Measurements from ENCODE around the gene SPON2.

SPON2 gene

GRCh38 chr4:1193206-1194009 lies 21.0 kb upstream of the SPON2 start:
- Mint-ChIP-seq H3K27ac (no peak overlapping the region), H3K4me1 (ENCODE audit: low read depth) (peaks cover 1% of the 10 kb centered on the region), H3K4me3 (no peak overlapping the region), H3K36me3 (ENCODE audit: low read depth) (peaks cover 10% of the 10 kb centered on the region), H3K27me3 (no peaks in the 10 kb centered on the region), H3K9me3 (no peaks in the 10 kb centered on the region)
- peak; percentile 22 for DNase-seq

- H3K36me3 Mint-ChIP-seq (ENCODE audit: low read depth): peaks cover 7% of the 10 kb centered on the region
- no peaks in the 10 kb centered on the region for H3K9me3 Mint-ChIP-seq
- H3K27me3 Mint-ChIP-seq: no peaks in the 10 kb centered on the region
- DNase-seq: peak; percentile 22
- no peak overlapping the region for H3K4me3 Mint-ChIP-seq
- H3K27ac Mint-ChIP-seq: no peak overlapping the region
- peaks cover 1% of the 10 kb centered on the region for H3K4me1 Mint-ChIP-seq (ENCODE audit: low read depth)
Measured at GRCh38 chr4:1192493-1193205, 20.3 kb upstream of the SPON2 start.

- H3K27ac Mint-ChIP-seq: no peak overlapping the region
- peaks cover 3% of the 10 kb centered on the region for H3K36me3 Mint-ChIP-seq (ENCODE audit: low read depth)
- peaks cover 4% of the 10 kb centered on the region for H3K4me1 Mint-ChIP-seq (ENCODE audit: low read depth)
- no peak for DNase-seq
- no peaks in the 10 kb centered on the region for H3K9me3 Mint-ChIP-seq
- H3K4me3 Mint-ChIP-seq: no peak overlapping the region
- H3K27me3 Mint-ChIP-seq: no peaks in the 10 kb centered on the region
Measured at GRCh38 chr4:1192091-1192492, 19.7 kb upstream of the SPON2 start.

GRCh38 chr4:1191621-1192020 lies 19.2 kb upstream of the SPON2 start:
- no peak overlapping the region for H3K27ac Mint-ChIP-seq
- DNase-seq: no peak
- H3K36me3 Mint-ChIP-seq (ENCODE audit: low read depth): peaks cover 2% of the 10 kb centered on the region
- H3K27me3 Mint-ChIP-seq: no peaks in the 10 kb centered on the region
- no peaks in the 10 kb centered on the region for H3K9me3 Mint-ChIP-seq
- no peak overlapping the region for H3K4me3 Mint-ChIP-seq
- H3K4me1 Mint-ChIP-seq (ENCODE audit: low read depth): peaks cover 8% of the 10 kb centered on the region

- Mint-ChIP-seq H3K4me3 (no peak overlapping the region), H3K27ac (no peak overlapping the region), H3K27me3 (no peaks in the 10 kb centered on the region), H3K9me3 (no peaks in the 10 kb centered on the region), H3K36me3 (ENCODE audit: low read depth) (peaks cover 2% of the 10 kb centered on the region), H3K4me1 (ENCODE audit: low read depth) (peaks cover 26% of the 10 kb centered on the region)
- peak; percentile 31 for DNase-seq
Measured at GRCh38 chr4:1187182-1187581, 14.8 kb upstream of the SPON2 start.

- H3K27me3 Mint-ChIP-seq: no peaks in the 10 kb centered on the region
- peaks cover 5% of the 10 kb centered on the region for H3K9me3 Mint-ChIP-seq
- H3K4me1 Mint-ChIP-seq (ENCODE audit: low read depth): peaks cover 25% of the 10 kb centered on the region
- H3K36me3 Mint-ChIP-seq (ENCODE audit: low read depth): peaks cover 2% of the 10 kb centered on the region
- no peak for DNase-seq
- H3K4me3 Mint-ChIP-seq: peak overlapping the region; percentile 5
- H3K27ac Mint-ChIP-seq: peak overlapping the region; percentile 22
Measured at GRCh38 chr4:1183985-1184773, 11.8 kb upstream of the SPON2 start.

- H3K27ac Mint-ChIP-seq: no peak overlapping the region
- H3K36me3 Mint-ChIP-seq (ENCODE audit: low read depth): peaks cover 2% of the 10 kb centered on the region
- no peak for DNase-seq
- peaks cover 31% of the 10 kb centered on the region for H3K4me1 Mint-ChIP-seq (ENCODE audit: low read depth)
- H3K9me3 Mint-ChIP-seq: peaks cover 5% of the 10 kb centered on the region
- H3K27me3 Mint-ChIP-seq: no peaks in the 10 kb centered on the region
- H3K4me3 Mint-ChIP-seq: no peak overlapping the region
Measured at GRCh38 chr4:1182313-1182712, 9.9 kb upstream of the SPON2 start.

- peaks cover 5% of the 10 kb centered on the region for H3K9me3 Mint-ChIP-seq
- no peaks in the 10 kb centered on the region for H3K27me3 Mint-ChIP-seq
- H3K4me3 Mint-ChIP-seq: no peak overlapping the region
- no peak for DNase-seq
- no peak overlapping the region for H3K27ac Mint-ChIP-seq
- peaks cover 2% of the 10 kb centered on the region for H3K36me3 Mint-ChIP-seq (ENCODE audit: low read depth)
- H3K4me1 Mint-ChIP-seq (ENCODE audit: low read depth): peaks cover 24% of the 10 kb centered on the region
Measured at GRCh38 chr4:1180663-1181062, 8.3 kb upstream of the SPON2 start.

- Mint-ChIP-seq H3K27me3 (no peaks in the 10 kb centered on the region), H3K4me1 (ENCODE audit: low read depth) (peaks cover 22% of the 10 kb centered on the region), H3K27ac (no peak overlapping the region), H3K4me3 (no peak overlapping the region), H3K9me3 (peaks cover 5% of the 10 kb centered on the region), H3K36me3 (ENCODE audit: low read depth) (peaks cover 2% of the 10 kb centered on the region)
- DNase-seq: no peak
Measured at GRCh38 chr4:1179976-1180375, 7.6 kb upstream of the SPON2 start.

GRCh38 chr4:1179089-1179441 lies 6.7 kb upstream of the SPON2 start:
- DNase-seq: no peak
- peaks cover 2% of the 10 kb centered on the region for H3K36me3 Mint-ChIP-seq (ENCODE audit: low read depth)
- peaks cover 18% of the 10 kb centered on the region for H3K4me1 Mint-ChIP-seq (ENCODE audit: low read depth)
- no peak overlapping the region for H3K27ac Mint-ChIP-seq
- peaks cover 4% of the 10 kb centered on the region for H3K27me3 Mint-ChIP-seq
- H3K4me3 Mint-ChIP-seq: no peak overlapping the region
- H3K9me3 Mint-ChIP-seq: peaks cover 5% of the 10 kb centered on the region

GRCh38 chr4:1178300-1179088 lies 6.1 kb upstream of the SPON2 start:
- H3K4me3 Mint-ChIP-seq: no peak overlapping the region
- peaks cover 2% of the 10 kb centered on the region for H3K36me3 Mint-ChIP-seq (ENCODE audit: low read depth)
- peaks cover 5% of the 10 kb centered on the region for H3K9me3 Mint-ChIP-seq
- no peak for DNase-seq
- peaks cover 10% of the 10 kb centered on the region for H3K27me3 Mint-ChIP-seq
- H3K4me1 Mint-ChIP-seq (ENCODE audit: low read depth): peaks cover 13% of the 10 kb centered on the region
- H3K27ac Mint-ChIP-seq: no peak overlapping the region

GRCh38 chr4:1177274-1178141 lies 5.1 kb upstream of the SPON2 start:
- peaks cover 5% of the 10 kb centered on the region for H3K9me3 Mint-ChIP-seq
- DNase-seq: no peak
- H3K27ac Mint-ChIP-seq: no peak overlapping the region
- H3K27me3 Mint-ChIP-seq: peaks cover 17% of the 10 kb centered on the region
- H3K4me3 Mint-ChIP-seq: no peak overlapping the region
- peaks cover 11% of the 10 kb centered on the region for H3K4me1 Mint-ChIP-seq (ENCODE audit: low read depth)
- peaks cover 2% of the 10 kb centered on the region for H3K36me3 Mint-ChIP-seq (ENCODE audit: low read depth)

- no peak for DNase-seq
- H3K27ac Mint-ChIP-seq: no peak overlapping the region
- peaks cover 5% of the 10 kb centered on the region for H3K9me3 Mint-ChIP-seq
- no peaks in the 10 kb centered on the region for H3K36me3 Mint-ChIP-seq (ENCODE audit: low read depth)
- H3K4me3 Mint-ChIP-seq: no peak overlapping the region
- peaks cover 10% of the 10 kb centered on the region for H3K4me1 Mint-ChIP-seq (ENCODE audit: low read depth)
- H3K27me3 Mint-ChIP-seq: peaks cover 22% of the 10 kb centered on the region
Measured at GRCh38 chr4:1176398-1177273, 4.3 kb upstream of the SPON2 start.
